Parathyroid adenoma (tissue), 2 donors: ENCODE results near the gene MDFI.

Experiments used
- H2AFZ ChIP-seq: fragments of 300-600 bp; sonication (generic); one replicate; pipeline ENCODE4 v1.7.0; 2017; ENCODE audit warnings: antibody characterized with exemption, mild to moderate bottlenecking
- H3K27ac ChIP-seq: fragments of 300-600 bp; sonication (generic); one replicate; pipeline ENCODE4 v1.7.0; 2017
- H3K27me3 ChIP-seq: fragments of 300-600 bp; sonication (generic); one replicate; pipeline ENCODE4 v1.7.0; 2017; ENCODE audit warnings: low read length; ENCODE audit not compliant: control insufficient read depth, insufficient read depth
- H3K36me3 ChIP-seq: fragments of 300-600 bp; sonication (generic); one replicate; pipeline ENCODE4 v1.7.0; 2017; ENCODE audit warnings: low read length; ENCODE audit not compliant: control insufficient read depth, insufficient read depth
- H3K4me1 ChIP-seq: fragments of 300-600 bp; sonication (generic); one replicate; pipeline ENCODE4 v1.7.0; 2017; ENCODE audit warnings: control low read depth
- H3K4me2 ChIP-seq: fragments of 300-600 bp; sonication (generic); one replicate; pipeline ENCODE4 v1.7.0; 2017; ENCODE audit warnings: low read length
- H3K4me3 ChIP-seq: fragments of 300-600 bp; sonication (generic); one replicate; pipeline ENCODE4 v1.7.0; 2017; ENCODE audit warnings: low read depth, low read length
- H3K79me2 ChIP-seq: fragments of 300-600 bp; sonication (generic); one replicate; pipeline ENCODE4 v1.7.0; 2017; ENCODE audit warnings: control low read depth
- H3K9ac ChIP-seq: fragments of 300-600 bp; sonication (generic); one replicate; pipeline ENCODE4 v1.7.0; 2017; ENCODE audit warnings: mild to moderate bottlenecking
- H3K9me3 ChIP-seq: fragments of 300-600 bp; sonication (generic); one replicate; pipeline ENCODE4 v1.7.0; 2017; ENCODE audit warnings: low read length; ENCODE audit not compliant: control insufficient read depth
- TF ChIP-seq, protein P1 (sequence below): fragments of 300-600 bp; sonication (generic); IDR thresholded peaks from one replicate; pipeline ENCODE4 v1.7.0; 2017; ENCODE audit warnings: antibody characterized with exemption, mild to moderate bottlenecking
- donor health status: primary hyperparathyroidism.

Gene MDFI

DNA sequence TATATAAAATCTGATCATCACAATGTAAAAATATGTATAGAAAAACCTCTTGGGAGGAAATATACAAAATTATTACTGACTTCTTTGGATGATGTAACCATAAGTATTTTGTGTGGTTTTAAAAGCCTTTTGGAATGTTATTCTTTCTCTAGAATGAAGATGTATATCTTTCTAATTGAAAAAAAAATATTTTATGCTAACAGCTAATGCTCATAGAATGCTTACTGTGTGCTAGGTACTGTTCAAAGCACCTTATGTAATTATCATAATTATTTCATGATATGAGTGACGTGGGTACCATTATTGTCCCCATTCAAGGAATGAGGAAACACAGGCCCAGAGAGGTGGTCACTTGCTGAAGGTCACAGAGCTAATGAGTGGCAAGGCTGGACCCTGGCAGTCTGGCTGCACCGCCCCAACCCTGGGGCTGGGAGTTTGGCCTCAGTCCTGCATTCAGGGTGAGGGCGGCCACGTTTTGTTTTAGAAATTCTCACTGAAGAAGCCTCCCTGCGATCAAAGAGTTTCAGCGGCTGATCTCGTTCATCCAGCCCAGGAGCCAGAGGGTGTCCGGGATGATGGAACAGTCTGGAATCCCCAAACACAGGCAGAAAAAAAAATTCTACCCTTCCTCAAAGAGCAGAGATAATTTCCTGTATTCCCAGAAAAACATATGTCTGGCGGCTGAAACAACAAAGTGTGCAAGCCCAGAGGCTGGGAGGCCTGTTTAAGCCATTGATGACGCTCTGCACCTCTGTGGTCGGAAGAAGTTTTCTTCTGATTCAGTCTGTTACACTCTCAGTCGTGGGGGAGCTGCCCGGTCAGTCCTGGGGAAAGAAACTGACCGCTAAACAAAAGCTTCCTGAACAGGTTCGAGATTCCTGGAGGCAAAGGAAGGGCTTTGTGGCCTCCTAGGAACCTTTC lies 59.9 kb downstream of the MDFI start:
- H3K4me2 ChIP-seq, result no peak overlapping the region
- H3K9me3 ChIP-seq, result no peaks in the 10 kb centered on the region
- H3K27me3 ChIP-seq, result no peaks in the 10 kb centered on the region
- TF ChIP-seq, protein P1, sequence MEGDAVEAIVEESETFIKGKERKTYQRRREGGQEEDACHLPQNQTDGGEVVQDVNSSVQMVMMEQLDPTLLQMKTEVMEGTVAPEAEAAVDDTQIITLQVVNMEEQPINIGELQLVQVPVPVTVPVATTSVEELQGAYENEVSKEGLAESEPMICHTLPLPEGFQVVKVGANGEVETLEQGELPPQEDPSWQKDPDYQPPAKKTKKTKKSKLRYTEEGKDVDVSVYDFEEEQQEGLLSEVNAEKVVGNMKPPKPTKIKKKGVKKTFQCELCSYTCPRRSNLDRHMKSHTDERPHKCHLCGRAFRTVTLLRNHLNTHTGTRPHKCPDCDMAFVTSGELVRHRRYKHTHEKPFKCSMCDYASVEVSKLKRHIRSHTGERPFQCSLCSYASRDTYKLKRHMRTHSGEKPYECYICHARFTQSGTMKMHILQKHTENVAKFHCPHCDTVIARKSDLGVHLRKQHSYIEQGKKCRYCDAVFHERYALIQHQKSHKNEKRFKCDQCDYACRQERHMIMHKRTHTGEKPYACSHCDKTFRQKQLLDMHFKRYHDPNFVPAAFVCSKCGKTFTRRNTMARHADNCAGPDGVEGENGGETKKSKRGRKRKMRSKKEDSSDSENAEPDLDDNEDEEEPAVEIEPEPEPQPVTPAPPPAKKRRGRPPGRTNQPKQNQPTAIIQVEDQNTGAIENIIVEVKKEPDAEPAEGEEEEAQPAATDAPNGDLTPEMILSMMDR, result no peak
- H3K36me3 ChIP-seq, result no peaks in the 10 kb centered on the region
- no peaks in the 10 kb centered on the region for H3K4me1 ChIP-seq
- no peak overlapping the region for H3K9ac ChIP-seq
- no peak overlapping the region for H2AFZ ChIP-seq
- H3K79me2 ChIP-seq, result peaks cover 38% of the 10 kb centered on the region
- H3K27ac ChIP-seq, result peak overlapping the region; percentile 6
- H3K4me3 ChIP-seq, result no peak overlapping the region

- Histone ChIP-seq H3K79me2 (peaks cover 46% of the 10 kb centered on the region), H3K4me1 (no peaks in the 10 kb centered on the region), H3K9ac (no peak overlapping the region), H3K27ac (peak overlapping the region; percentile 6), H3K27me3 (no peaks in the 10 kb centered on the region), H3K4me2 (no peak overlapping the region), H3K4me3 (no peak overlapping the region), H2AFZ (no peak overlapping the region), H3K36me3 (no peaks in the 10 kb centered on the region), H3K9me3 (no peaks in the 10 kb centered on the region)
- TF ChIP-seq, protein P1, result no peak
Observed at GRCh38 chr6:41699063-41699462, 60.8 kb downstream of the MDFI start.

DNA sequence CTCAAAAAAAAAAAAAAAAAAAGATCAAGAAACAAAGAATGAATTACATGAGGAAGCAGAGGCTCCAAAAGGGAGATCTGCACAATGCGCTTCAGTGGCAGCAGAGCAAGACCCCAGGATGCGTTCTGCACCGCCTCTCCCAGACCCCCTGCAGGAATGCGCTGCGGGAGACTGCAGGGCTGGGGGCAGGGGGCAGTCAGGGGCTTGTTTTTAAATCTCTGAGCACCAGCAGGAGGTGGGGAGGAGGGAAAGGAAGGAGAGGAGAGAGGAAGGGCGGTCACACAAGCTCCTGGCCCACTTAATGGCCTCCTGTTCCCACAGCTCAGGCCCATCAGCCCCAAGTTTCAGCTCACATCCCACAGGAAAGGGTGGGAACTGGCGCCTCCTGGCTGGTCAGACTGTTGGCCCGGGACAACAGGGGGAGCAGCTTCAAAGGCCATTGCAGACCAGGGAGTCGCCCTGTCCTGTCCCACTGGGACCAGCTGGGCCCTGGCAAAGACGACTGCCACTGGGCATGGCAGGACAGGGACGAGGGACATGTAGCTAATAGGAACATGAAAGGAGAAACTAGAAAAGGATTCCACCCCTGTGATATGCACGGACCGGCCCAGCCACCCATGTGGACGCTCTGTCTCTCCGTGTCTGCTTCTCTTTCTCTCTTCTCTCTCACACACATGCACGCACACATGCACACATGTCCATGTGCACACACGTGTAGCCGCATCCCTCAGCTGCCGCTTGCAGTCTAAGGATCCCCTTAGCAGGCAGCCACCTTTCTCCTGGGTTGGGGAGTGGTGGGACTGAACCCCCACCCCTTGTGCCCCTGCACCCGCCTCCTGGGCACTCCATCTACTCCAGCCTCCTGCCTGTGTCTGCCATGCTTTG lies 62.4 kb downstream of the MDFI start:
- Histone ChIP-seq H3K4me1 (peaks cover 4% of the 10 kb centered on the region), H3K27ac (no peak overlapping the region), H3K9ac (no peak overlapping the region)

GRCh38 chr6:41702089-41702745 lies 63.9 kb downstream of the MDFI start:
- Histone ChIP-seq H2AFZ (no peak overlapping the region), H3K4me1 (peaks cover 16% of the 10 kb centered on the region), H3K9ac (no peak overlapping the region), H3K27me3 (no peaks in the 10 kb centered on the region), H3K27ac (no peak overlapping the region), H3K9me3 (no peaks in the 10 kb centered on the region), H3K79me2 (peaks cover 51% of the 10 kb centered on the region), H3K4me2 (no peak overlapping the region), H3K4me3 (no peak overlapping the region), H3K36me3 (no peaks in the 10 kb centered on the region)
- TF ChIP-seq, protein P1, result no peak

More for the DNA sequence above, 62.4 kb downstream of the MDFI start:
- no peak overlapping the region for H3K4me2 ChIP-seq
- no peak overlapping the region for H3K4me3 ChIP-seq
- H3K36me3 ChIP-seq, result no peaks in the 10 kb centered on the region
- no peaks in the 10 kb centered on the region for H3K27me3 ChIP-seq
- TF ChIP-seq, protein P1, result no peak
- H2AFZ ChIP-seq, result no peak overlapping the region
- H3K79me2 ChIP-seq, result peaks cover 47% of the 10 kb centered on the region
- no peaks in the 10 kb centered on the region for H3K9me3 ChIP-seq
